HFFc6 (cell line): ENCODE data around the gene DIABLO. TPM values are rescaled to one million over a fixed set of nuclear protein-coding genes. Genes with fewer than 3 reads are reported as not detected.
A peak's percentile ranks its signal among the peaks of the same experiment; 100 is the strongest.

Experiments used
- DNase-seq: peaks from one replicate; pipeline ENCODE4 v3.0.0-alpha.2; 2018
- H3K27ac Mint-ChIP-seq: 2 replicates; pipeline ENCODE4 v1.8.0; 2020; ENCODE audit warnings: mild to moderate bottlenecking, mixed read lengths
- H3K27me3 Mint-ChIP-seq: 2 replicates; pipeline ENCODE4 v1.8.0; 2021; ENCODE audit warnings: mild to moderate bottlenecking, moderate library complexity, mixed read lengths; ENCODE audit not compliant: insufficient read depth
- H3K36me3 Mint-ChIP-seq: 2 replicates; pipeline ENCODE4 v1.8.0; 2021; ENCODE audit warnings: low read depth, mixed read lengths
- H3K4me1 Mint-ChIP-seq: 2 replicates; pipeline ENCODE4 v1.8.0; 2020; ENCODE audit warnings: low read depth, mixed read lengths
- H3K4me3 Mint-ChIP-seq: 2 replicates; pipeline ENCODE4 v1.8.0; 2020; ENCODE audit warnings: mild to moderate bottlenecking, moderate library complexity, mixed read lengths
- H3K9me3 Mint-ChIP-seq: 2 replicates; pipeline ENCODE4 v1.8.0; 2020; ENCODE audit warnings: mild to moderate bottlenecking, mixed read lengths
- CTCF ChIP-seq: fragments of 200-600 bp; sonication (generic); IDR thresholded peaks from 2 replicates; pipeline ENCODE4 v1.5.0; 2021; ENCODE audit warnings: antibody characterized with exemption, mild to moderate bottlenecking
- total RNA-seq, 6 experiments: library from RNA; stranded (reverse); fragmentation: NEBNext Ultra II Directional; extraction: Animal tissue kit (Norgen Biotek cat#: 25700); gene quantifications; 2 replicates in 1 of 6; 3 replicates in 5 of 6; pipeline ENCODE4 v1.2.3, GENCODE V29; 2021

DIABLO gene
- total RNA-seq, 6 experiments from 2014 or later: 47.5 to 54.2 (median 48.8) TPM

DNA sequence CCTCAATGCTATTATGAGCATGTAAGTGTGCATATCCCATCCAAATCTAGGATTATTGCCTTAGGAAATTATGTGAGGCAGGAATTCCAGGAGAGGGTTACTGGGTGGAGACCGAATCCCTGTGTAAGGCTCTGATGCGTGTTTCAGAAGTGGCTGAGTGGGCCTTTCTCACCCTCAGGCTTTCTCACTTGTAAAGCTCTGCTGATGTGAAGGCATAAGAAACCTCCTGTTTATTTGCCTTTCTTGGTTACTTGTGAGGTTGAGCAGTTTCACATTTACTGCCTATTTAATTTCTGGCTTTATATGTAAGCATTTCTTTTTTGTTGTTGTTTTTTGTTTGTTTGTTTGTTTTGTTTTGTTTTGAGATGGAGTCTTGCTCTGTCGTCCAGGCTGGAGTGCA, 62.9 kb downstream of the DIABLO start:
- Mint-ChIP-seq H3K9me3 (no peaks in the 10 kb centered on the region), H3K4me3 (no peak overlapping the region), H3K27me3 (peaks cover 12% of the 10 kb centered on the region), H3K36me3 (no peaks in the 10 kb centered on the region), H3K4me1 (no peaks in the 10 kb centered on the region), H3K27ac (no peak overlapping the region)
- TF ChIP-seq CTCF: no peak
- DNase-seq: no peak

- Mint-ChIP-seq H3K27me3 (peaks cover 12% of the 10 kb centered on the region), H3K9me3 (no peaks in the 10 kb centered on the region), H3K4me3 (no peak overlapping the region), H3K27ac (no peak overlapping the region), H3K36me3 (no peaks in the 10 kb centered on the region), H3K4me1 (no peaks in the 10 kb centered on the region)
- no peak for TF ChIP-seq CTCF
- DNase-seq: no peak
Observed at GRCh38 chr12:122161682-122162081, 64.2 kb downstream of the DIABLO start.

- H3K4me3 Mint-ChIP-seq: no peak overlapping the region
- TF ChIP-seq CTCF: no peak
- H3K4me1 Mint-ChIP-seq: no peaks in the 10 kb centered on the region
- no peak for DNase-seq
- H3K27ac Mint-ChIP-seq: no peak overlapping the region
- no peaks in the 10 kb centered on the region for H3K36me3 Mint-ChIP-seq
- H3K27me3 Mint-ChIP-seq: peaks cover 13% of the 10 kb centered on the region
- H3K9me3 Mint-ChIP-seq: no peaks in the 10 kb centered on the region
Observed at GRCh38 chr12:122160761-122161160, 65.1 kb downstream of the DIABLO start.

DNA sequence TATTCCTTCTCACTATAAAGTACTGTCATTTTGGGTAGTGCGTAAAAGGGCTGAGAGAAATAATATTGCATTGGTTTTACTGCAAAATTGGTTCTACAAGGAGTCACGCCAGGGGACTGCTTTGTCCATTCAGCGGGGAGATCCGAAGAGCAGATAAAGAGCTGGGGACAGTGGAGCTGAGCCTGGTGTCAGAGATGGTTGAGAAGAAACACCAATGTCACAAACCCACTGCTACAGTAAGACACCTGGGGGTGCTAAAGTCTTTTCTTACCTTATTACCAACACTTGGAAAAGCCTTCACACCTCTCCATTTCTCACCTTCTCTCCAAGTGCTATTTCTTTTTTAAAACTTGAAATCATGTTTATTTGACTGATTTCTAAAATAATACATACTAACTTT, 66.0 kb downstream of the DIABLO start:
- TF ChIP-seq CTCF: 0 out of 2 replicates have a peak, but pooled peaks have one; percentile 6
- DNase-seq: no peak
- H3K36me3 Mint-ChIP-seq: no peaks in the 10 kb centered on the region
- peaks cover 13% of the 10 kb centered on the region for H3K27me3 Mint-ChIP-seq
- no peaks in the 10 kb centered on the region for H3K4me1 Mint-ChIP-seq
- no peak overlapping the region for H3K4me3 Mint-ChIP-seq
- H3K27ac Mint-ChIP-seq: no peak overlapping the region
- H3K9me3 Mint-ChIP-seq: no peaks in the 10 kb centered on the region

- Mint-ChIP-seq H3K9me3 (no peaks in the 10 kb centered on the region), H3K4me1 (no peaks in the 10 kb centered on the region), H3K36me3 (no peaks in the 10 kb centered on the region), H3K27ac (no peak overlapping the region), H3K4me3 (no peak overlapping the region), H3K27me3 (peaks cover 18% of the 10 kb centered on the region)
- no peak for TF ChIP-seq CTCF
- DNase-seq: no peak
Observed at GRCh38 chr12:122158700-122159285, 67.1 kb downstream of the DIABLO start.

Other genes with a start within 250 kb of the DIABLO start
- 1 to 10 TPM; 2.6 to 3.8 (median 3.4) TPM for gene BCL7A, start 204.2 kb downstream of the DIABLO start, total RNA-seq
- 10 to 100 TPM; 19.0 to 23.8 (median 21.7) TPM for gene MLXIP, start 147.3 kb downstream of the DIABLO start, total RNA-seq
- not detected for gene IL31, start 51.8 kb downstream of the DIABLO start, total RNA-seq
- not detected for gene LRRC43, start 42.9 kb downstream of the DIABLO start, total RNA-seq
- gene B3GNT4, start 22.3 kb downstream of the DIABLO start, total RNA-seq: under 1 TPM in 2 of 6 experiments, not detected in 4; 0.13 to 0.14 TPM
- gene VPS33A, start 40.4 kb upstream of the DIABLO start, total RNA-seq: 10 to 100 TPM; 22.7 to 31.0 (median 25.7) TPM
- gene CLIP1, start 196.6 kb upstream of the DIABLO start, total RNA-seq: 10 to 100 TPM; 62.5 to 71.9 (median 69.1) TPM